Progenitor cell of endocrine pancreas (in vitro differentiated cells): ENCODE measurements around the gene HIGD1C. TPM values are rescaled to one million over a fixed set of nuclear protein-coding genes. Genes with fewer than 3 reads are reported as not detected.

Experiments used
- DNase-seq: peaks from one replicate; pipeline ENCODE4 v3.0.0; 2021; ENCODE audit warnings: low spot score; ENCODE audit not compliant: unreplicated experiment
- H3K27ac Mint-ChIP-seq: 2 replicates; pipeline ENCODE4 v1.8.0; 2021; ENCODE audit warnings: mild to moderate bottlenecking, moderate library complexity, mixed read lengths
- H3K27me3 Mint-ChIP-seq: 2 replicates; pipeline ENCODE4 v1.8.0; 2021; ENCODE audit warnings: mixed read lengths
- H3K36me3 Mint-ChIP-seq: 2 replicates; pipeline ENCODE4 v1.8.0; 2022; ENCODE audit warnings: mixed read lengths; ENCODE audit not compliant: insufficient read depth
- H3K4me1 Mint-ChIP-seq: 2 replicates; pipeline ENCODE4 v1.8.0; 2021; ENCODE audit warnings: low read depth, mixed read lengths
- H3K4me3 Mint-ChIP-seq: 2 replicates; pipeline ENCODE4 v1.8.0; 2021; ENCODE audit warnings: low read depth, mild to moderate bottlenecking, moderate library complexity, mixed read lengths
- H3K9me3 Mint-ChIP-seq: 2 replicates; pipeline ENCODE4 v1.8.0; 2021; ENCODE audit warnings: low read depth, mixed read lengths
- total RNA-seq: library from RNA; stranded (reverse); gene quantifications from 2 replicates; pipeline ENCODE4 v1.2.1, GENCODE V29; 2021
- TF ChIP-seq, protein P1 (sequence below): fragments of 200-600 bp; sonication (generic); IDR thresholded peaks from one replicate; pipeline ENCODE4 v1.5.0; 2021; ENCODE audit warnings: antibody characterized with exemption, mild to moderate bottlenecking; ENCODE audit not compliant: unreplicated experiment

HIGD1C gene
- total RNA-seq, 1 donor from 2014 or later = not detected

DNA sequence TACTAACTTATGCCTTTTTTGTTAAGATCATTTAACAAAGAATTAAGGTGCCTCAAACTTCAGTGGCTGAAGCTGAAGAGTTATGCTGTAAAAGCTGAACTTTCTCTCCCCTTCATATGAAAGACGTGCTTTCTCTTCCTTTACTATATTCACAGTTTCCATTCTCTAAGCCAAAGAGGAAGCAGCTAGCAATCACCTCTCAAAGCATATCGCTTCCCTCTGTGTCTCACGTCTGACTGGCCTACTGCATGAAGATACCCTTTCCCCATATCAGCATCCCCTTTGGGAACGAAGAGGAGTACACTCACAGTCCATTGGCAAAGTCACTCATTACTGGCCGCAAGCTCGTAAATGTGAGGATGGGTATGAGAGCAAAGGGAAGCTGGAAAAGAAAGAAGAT lies 38.9 kb downstream of the HIGD1C start:
- no peaks in the 10 kb centered on the region for H3K27me3 Mint-ChIP-seq
- no peaks in the 10 kb centered on the region for H3K4me1 Mint-ChIP-seq
- no peak overlapping the region for H3K27ac Mint-ChIP-seq
- TF ChIP-seq, protein P1, sequence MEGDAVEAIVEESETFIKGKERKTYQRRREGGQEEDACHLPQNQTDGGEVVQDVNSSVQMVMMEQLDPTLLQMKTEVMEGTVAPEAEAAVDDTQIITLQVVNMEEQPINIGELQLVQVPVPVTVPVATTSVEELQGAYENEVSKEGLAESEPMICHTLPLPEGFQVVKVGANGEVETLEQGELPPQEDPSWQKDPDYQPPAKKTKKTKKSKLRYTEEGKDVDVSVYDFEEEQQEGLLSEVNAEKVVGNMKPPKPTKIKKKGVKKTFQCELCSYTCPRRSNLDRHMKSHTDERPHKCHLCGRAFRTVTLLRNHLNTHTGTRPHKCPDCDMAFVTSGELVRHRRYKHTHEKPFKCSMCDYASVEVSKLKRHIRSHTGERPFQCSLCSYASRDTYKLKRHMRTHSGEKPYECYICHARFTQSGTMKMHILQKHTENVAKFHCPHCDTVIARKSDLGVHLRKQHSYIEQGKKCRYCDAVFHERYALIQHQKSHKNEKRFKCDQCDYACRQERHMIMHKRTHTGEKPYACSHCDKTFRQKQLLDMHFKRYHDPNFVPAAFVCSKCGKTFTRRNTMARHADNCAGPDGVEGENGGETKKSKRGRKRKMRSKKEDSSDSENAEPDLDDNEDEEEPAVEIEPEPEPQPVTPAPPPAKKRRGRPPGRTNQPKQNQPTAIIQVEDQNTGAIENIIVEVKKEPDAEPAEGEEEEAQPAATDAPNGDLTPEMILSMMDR = no peak
- H3K4me3 Mint-ChIP-seq = no peak overlapping the region
- DNase-seq = no peak
- H3K9me3 Mint-ChIP-seq = no peaks in the 10 kb centered on the region
- peaks cover 34% of the 10 kb centered on the region for H3K36me3 Mint-ChIP-seq

DNA sequence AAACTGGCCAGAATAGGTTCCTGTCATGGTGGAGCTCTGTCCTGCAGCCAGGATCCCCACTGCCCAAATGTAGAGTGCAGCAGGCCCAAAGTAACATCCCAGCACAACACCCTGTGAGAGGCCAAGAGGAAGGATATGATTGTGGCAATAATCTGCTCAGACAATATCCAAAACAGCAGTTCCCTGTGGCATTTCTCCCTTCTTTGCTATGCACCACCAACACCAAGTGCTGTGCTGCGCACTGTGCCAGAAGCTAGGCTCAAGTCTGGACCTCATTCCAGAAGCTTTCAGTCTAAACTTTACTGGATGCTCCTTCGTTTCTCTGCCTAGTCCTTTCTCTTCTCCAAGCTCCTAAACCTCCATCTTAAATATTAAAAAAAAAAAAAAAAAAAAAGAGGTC lies 40.5 kb downstream of the HIGD1C start:
- no peak for DNase-seq
- H3K4me3 Mint-ChIP-seq = no peak overlapping the region
- H3K9me3 Mint-ChIP-seq = no peaks in the 10 kb centered on the region
- TF ChIP-seq, protein P1 = no peak
- H3K27me3 Mint-ChIP-seq = no peaks in the 10 kb centered on the region
- no peaks in the 10 kb centered on the region for H3K4me1 Mint-ChIP-seq
- peaks cover 37% of the 10 kb centered on the region for H3K36me3 Mint-ChIP-seq
- no peak overlapping the region for H3K27ac Mint-ChIP-seq

DNA sequence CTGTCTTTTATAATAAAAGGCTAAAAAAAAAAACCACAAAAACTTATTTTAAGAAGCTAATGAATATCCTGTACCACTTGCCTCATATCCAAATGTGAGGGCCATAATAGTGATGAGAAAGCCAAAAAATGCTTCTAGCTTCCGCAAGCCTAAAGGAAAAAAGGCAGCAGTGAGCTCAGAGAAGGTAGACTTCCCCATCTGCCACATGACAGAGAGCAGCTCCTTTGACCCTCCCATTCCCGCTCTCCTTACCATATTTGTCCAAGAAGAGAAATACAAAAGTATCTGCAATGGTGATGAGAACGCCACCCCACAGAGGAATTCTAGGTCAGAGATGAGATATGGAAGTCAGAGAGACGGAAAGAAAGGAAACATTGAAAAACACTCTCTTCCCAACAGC lies 46.7 kb downstream of the HIGD1C start:
- Mint-ChIP-seq H3K27ac (no peak overlapping the region), H3K4me1 (no peaks in the 10 kb centered on the region), H3K9me3 (no peaks in the 10 kb centered on the region), H3K27me3 (no peaks in the 10 kb centered on the region), H3K4me3 (no peak overlapping the region), H3K36me3 (peaks cover 23% of the 10 kb centered on the region)
- no peak for DNase-seq
- TF ChIP-seq, protein P1 = no peak

DNA sequence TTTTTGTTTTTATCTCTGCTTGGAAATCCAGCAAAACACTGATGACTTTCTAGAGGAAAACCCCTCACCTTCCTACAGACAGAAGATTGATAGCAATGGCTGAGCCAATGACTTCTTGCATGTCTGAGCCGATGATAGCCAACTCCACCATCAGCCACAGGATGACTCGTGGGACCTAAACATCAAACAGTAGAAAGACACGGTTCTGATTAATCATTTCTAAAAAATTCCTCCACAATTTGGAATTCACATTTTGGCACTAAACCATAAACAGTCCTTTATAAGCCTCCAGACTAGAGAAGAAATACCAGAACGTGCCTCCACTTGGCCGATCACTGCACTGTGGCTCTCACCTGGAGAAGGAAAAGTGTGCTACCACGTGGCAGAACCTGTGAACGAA lies 47.9 kb downstream of the HIGD1C start:
- TF ChIP-seq, protein P1 = no peak
- Mint-ChIP-seq H3K9me3 (no peaks in the 10 kb centered on the region), H3K27ac (no peak overlapping the region), H3K4me3 (no peak overlapping the region), H3K27me3 (no peaks in the 10 kb centered on the region), H3K36me3 (peaks cover 22% of the 10 kb centered on the region), H3K4me1 (peaks cover 4% of the 10 kb centered on the region)
- DNase-seq = no peak

DNA sequence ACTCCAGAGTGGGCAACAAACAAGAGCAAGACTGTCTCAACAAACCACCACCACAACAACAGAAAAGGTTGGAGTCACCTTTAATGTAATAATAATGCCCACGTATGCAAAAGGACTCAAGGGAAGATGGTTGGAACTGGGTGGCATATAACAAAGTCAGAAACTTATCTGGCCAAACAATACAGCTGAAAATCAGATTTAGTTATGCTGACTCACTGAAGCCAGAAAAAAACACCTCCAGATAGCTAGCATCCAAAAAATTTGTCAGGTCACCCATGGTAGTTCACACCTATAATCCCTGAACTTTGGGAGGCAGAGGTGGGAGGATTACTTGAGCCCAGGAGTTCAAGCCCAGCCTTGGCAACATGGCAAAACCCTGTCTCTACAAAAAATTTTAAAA lies 49.5 kb downstream of the HIGD1C start:
- no peak overlapping the region for H3K27ac Mint-ChIP-seq
- peaks cover 27% of the 10 kb centered on the region for H3K36me3 Mint-ChIP-seq
- H3K27me3 Mint-ChIP-seq = no peaks in the 10 kb centered on the region
- no peak overlapping the region for H3K4me3 Mint-ChIP-seq
- DNase-seq = no peak
- no peaks in the 10 kb centered on the region for H3K9me3 Mint-ChIP-seq
- H3K4me1 Mint-ChIP-seq = peaks cover 14% of the 10 kb centered on the region
- TF ChIP-seq, protein P1 = no peak
